Fibroblast of pulmonary artery (primary cell): ENCODE data around the gene DOCK9.

Experiments used
- DNase-seq: peaks from one replicate; pipeline ENCODE4 v3.0.0-alpha.2; 2010; ENCODE audit warnings: low read depth
- H3K4me3 ChIP-seq: replicated peaks from 2 replicates; pipeline ENCODE4 v1.5.1; 2011; ENCODE audit warnings: low read depth, mild to moderate bottlenecking, control low read depth, low read length, moderate library complexity
- TF ChIP-seq, protein P1 (sequence below): IDR thresholded peaks from 2 replicates; pipeline ENCODE4 v1.5.1; 2011; ENCODE audit warnings: mild to moderate bottlenecking, control low read depth, low read length, inconsistent platforms; ENCODE audit errors: missing control alignments

The DOCK9 gene

GRCh38 chr13:98826146-98826545 is 151.7 kb downstream of the DOCK9 start:
- TF ChIP-seq, protein P1, sequence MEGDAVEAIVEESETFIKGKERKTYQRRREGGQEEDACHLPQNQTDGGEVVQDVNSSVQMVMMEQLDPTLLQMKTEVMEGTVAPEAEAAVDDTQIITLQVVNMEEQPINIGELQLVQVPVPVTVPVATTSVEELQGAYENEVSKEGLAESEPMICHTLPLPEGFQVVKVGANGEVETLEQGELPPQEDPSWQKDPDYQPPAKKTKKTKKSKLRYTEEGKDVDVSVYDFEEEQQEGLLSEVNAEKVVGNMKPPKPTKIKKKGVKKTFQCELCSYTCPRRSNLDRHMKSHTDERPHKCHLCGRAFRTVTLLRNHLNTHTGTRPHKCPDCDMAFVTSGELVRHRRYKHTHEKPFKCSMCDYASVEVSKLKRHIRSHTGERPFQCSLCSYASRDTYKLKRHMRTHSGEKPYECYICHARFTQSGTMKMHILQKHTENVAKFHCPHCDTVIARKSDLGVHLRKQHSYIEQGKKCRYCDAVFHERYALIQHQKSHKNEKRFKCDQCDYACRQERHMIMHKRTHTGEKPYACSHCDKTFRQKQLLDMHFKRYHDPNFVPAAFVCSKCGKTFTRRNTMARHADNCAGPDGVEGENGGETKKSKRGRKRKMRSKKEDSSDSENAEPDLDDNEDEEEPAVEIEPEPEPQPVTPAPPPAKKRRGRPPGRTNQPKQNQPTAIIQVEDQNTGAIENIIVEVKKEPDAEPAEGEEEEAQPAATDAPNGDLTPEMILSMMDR, result no peak
- no peak overlapping the region for H3K4me3 ChIP-seq
- peak; percentile 50 for DNase-seq

DNA sequence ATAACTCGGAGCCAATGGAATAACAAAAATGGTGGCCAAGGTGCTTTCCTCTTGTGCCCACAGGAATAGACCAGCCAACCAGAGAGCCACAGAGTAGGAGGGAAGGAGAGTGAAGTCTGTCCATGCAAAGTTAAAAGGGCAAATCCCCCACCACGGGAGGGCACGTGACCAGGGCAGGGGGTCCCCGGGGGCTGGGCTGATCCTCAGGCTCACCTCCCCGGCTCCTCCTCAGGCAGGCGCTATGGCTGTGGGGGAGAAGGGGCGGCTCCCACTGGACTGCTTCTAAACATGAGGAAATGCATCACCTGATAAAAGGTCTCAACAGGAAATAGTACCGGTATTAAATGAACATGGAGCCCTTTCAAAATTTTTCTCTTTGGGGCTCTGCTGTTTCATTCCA is 152.2 kb downstream of the DOCK9 start:
- DNase-seq, result no peak
- TF ChIP-seq, protein P1, result no peak
- H3K4me3 ChIP-seq, result no peak overlapping the region

GRCh38 chr13:98824376-98825160 is 153.3 kb downstream of the DOCK9 start:
- DNase-seq, result no peak

GRCh38 chr13:98823442-98823841 is 154.4 kb downstream of the DOCK9 start:
- no peak for DNase-seq
- no peak overlapping the region for H3K4me3 ChIP-seq
- TF ChIP-seq, protein P1, result no peak

More at GRCh38 chr13:98824376-98825160, 153.3 kb downstream of the DOCK9 start:
- TF ChIP-seq, protein P1, result no peak
- no peak overlapping the region for H3K4me3 ChIP-seq

GRCh38 chr13:98822225-98822606 is 155.6 kb downstream of the DOCK9 start:
- no peak for DNase-seq
- H3K4me3 ChIP-seq, result no peak overlapping the region
- TF ChIP-seq, protein P1, result no peak

DNA sequence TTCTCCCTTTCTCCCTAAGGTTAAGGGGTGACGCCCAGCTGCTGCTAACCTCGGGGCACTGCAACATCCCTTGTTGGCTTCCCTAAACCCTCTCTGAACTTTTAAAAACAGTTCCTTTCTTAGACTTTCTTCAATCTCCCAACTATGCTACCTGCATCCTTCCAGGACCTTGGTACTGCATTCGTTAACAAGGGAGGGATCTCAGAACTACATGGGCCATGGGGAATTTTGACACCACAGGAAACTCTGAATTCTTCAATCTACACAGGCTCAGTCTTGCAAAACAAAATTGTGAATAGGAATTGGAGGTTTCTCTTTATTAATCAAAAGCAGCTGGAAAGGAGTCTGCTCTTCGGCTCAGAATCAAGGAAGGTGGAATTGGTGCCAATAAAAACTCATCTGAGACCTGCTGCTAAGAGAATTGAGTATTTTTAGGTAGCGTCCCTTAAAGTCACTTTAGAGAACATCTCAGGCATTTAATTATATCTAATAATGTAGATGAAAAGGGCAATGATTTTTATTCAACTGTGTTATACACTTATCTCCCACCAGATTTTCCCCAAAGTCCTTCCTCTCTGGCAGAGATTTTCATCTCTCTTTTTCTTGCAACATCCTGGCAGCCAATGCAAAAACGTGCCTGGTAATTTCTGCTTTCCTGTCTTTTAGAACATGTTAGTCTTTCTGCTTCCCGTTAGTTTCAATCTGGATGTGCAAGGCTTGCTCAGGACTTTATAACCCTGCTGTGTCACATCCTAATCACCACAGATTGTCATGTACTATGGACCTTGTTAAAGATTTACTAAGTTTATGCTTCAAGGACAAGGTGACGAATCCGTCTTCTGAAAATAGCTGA is 156.3 kb downstream of the DOCK9 start:
- TF ChIP-seq, protein P1, result no peak
- H3K4me3 ChIP-seq, result no peak overlapping the region
- peak; percentile 65 for DNase-seq
